ENCODE results near the gene SPAG17. TPM values are rescaled to one million over a fixed set of nuclear protein-coding genes. Genes with fewer than 3 reads are reported as not detected.

SPAG17 gene
- total RNA-seq, result not detected
- long read RNA-seq, result 0 reads

DNA sequence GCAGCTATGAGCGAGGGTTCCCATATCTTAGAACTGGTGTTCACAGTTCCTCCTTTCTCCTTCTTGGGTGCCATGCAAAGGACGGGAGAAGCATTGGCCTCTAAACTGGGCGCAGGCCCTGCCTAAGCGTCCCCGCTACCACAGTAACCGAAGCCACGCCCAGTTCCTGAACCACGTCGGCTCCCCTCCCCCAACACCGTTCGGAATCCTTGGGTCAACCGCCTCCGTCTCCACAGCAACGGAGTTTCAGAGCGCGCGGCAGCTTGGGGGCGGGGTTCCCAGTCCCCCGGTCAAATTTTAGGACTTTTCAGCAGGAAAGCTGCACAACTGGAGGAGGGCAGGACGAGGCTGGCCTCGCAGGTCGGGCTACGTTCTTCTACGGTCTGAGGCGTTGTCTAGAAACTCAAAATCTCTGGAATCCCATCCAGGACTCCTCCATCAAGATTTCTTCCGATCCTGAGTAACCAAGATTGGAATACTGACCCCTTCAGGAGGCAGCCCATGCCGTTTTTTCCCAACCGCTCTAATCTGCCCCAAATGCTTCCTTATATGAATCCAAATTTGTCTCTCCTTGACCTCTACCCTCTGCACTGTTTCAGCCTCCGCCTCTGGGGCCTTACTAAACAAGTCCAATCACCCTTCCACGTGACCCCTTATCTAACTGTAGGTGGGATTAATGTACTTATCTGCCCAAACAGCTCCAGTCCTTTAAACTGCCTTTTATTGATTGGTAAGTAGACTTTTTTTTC is at the start of gene SPAG17:
Gene SPAG17, minus strand, starts transcription at position 145 of the 749 bp plus-strand sequence. Its CDS starts 71 bp downstream, at position 74.
- Histone ChIP-seq H3K27me3 (ENCODE audit: low read depth) (peaks cover 13% of the 10 kb centered on the region), H3K36me3 (no peaks in the 10 kb centered on the region), H3K4me1 (peaks cover 7% of the 10 kb centered on the region), H3K9me3 (replicated peaks) (peaks cover 4% of the 10 kb centered on the region), H3K27ac (replicated peaks) (no peak within 1 kb of the TSS), H3K4me3 (peak within 1 kb of the TSS; percentile 59)
- DNase-seq, result peak; percentile 60
- intact Hi-C loops (cut with micrococcal nuclease), result no loop called here
- TF ChIP-seq, protein P1, sequence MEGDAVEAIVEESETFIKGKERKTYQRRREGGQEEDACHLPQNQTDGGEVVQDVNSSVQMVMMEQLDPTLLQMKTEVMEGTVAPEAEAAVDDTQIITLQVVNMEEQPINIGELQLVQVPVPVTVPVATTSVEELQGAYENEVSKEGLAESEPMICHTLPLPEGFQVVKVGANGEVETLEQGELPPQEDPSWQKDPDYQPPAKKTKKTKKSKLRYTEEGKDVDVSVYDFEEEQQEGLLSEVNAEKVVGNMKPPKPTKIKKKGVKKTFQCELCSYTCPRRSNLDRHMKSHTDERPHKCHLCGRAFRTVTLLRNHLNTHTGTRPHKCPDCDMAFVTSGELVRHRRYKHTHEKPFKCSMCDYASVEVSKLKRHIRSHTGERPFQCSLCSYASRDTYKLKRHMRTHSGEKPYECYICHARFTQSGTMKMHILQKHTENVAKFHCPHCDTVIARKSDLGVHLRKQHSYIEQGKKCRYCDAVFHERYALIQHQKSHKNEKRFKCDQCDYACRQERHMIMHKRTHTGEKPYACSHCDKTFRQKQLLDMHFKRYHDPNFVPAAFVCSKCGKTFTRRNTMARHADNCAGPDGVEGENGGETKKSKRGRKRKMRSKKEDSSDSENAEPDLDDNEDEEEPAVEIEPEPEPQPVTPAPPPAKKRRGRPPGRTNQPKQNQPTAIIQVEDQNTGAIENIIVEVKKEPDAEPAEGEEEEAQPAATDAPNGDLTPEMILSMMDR (IDR thresholded peaks at IDR 0.05; ENCODE audit: borderline replicate concordance), result peak; percentile 7

DNA sequence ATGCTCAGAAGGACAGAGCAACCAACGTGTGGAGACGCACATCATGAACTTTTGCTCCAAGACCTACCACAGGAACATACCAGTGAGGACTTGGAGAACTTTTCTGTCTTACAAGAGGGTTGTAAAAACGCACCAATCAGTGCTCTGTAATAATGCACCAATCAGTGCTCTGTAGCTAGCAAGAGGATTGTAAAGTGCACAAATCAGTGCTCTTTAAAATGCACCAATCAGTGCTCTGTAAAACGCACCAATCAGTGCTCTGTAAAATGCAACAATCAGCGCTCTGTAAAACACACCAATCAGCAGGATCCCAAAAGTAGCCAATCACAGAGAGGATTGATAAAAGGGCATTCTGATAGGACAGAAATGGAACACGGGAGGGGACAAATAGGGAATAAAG is 40.4 kb upstream of the SPAG17 start:
- TF ChIP-seq, protein P1 (IDR thresholded peaks at IDR 0.05; ENCODE audit: borderline replicate concordance), result no peak
- no peak overlapping the region for H3K27ac ChIP-seq (replicated peaks)
- intact Hi-C loops (cut with micrococcal nuclease), result no loop called here

DNA sequence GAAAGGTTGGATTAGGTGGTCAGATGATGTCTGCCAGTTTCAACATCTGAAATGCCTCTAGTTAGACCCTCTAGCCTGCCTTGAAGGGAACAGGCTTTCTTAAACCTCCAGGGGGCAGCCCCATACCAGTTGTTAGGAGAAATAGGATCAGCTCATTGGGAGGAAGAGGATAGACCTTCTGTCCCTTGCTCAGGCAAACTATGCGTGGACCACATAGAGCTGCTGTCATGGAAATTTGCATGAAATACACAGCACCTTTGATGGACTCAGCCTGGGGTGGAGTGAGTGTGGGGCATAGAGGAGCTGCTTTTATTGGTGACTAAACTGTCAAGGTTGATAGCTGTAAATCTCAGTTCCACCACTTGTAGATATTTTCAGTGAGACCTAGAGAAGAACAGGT is 38.4 kb upstream of the SPAG17 start:
- Histone ChIP-seq H3K27me3 (ENCODE audit: low read depth) (no peaks in the 10 kb centered on the region), H3K9me3 (replicated peaks) (peaks cover 17% of the 10 kb centered on the region), H3K4me3 (no peak overlapping the region), H3K4me1 (no peaks in the 10 kb centered on the region), H3K36me3 (no peaks in the 10 kb centered on the region), H3K27ac (replicated peaks) (no peak overlapping the region)
- TF ChIP-seq, protein P1 (IDR thresholded peaks at IDR 0.05; ENCODE audit: borderline replicate concordance), result peak; percentile 59
- intact Hi-C loops (cut with micrococcal nuclease), result no loop called here
- DNase-seq, result peak; percentile 12

More for the DNA sequence above, 40.4 kb upstream of the SPAG17 start:
- no peaks in the 10 kb centered on the region for H3K36me3 ChIP-seq
- DNase-seq, result no peak
- H3K4me3 ChIP-seq, result no peak overlapping the region
- no peaks in the 10 kb centered on the region for H3K4me1 ChIP-seq
- H3K27me3 ChIP-seq (ENCODE audit: low read depth), result no peaks in the 10 kb centered on the region
- peaks cover 17% of the 10 kb centered on the region for H3K9me3 ChIP-seq (replicated peaks)

DNA sequence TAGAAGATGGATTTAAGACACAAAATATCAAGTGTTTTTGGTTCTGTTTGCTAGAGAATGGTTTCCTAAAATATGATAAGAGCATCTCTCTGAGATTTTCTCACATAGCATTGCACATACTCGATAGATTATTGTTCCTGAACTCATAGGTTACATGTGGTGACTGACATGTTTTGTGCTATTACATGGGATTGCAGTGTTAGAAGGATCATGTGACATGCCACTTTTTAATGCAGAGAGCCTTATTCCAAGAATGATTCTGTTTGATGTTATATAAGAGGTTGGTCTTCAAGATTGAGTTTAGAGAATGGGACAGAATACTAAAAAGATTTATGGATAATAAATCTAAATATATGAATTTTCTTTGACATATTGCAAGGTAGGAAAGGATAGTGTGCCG is 34.4 kb upstream of the SPAG17 start:
- H3K36me3 ChIP-seq, result no peaks in the 10 kb centered on the region
- H3K9me3 ChIP-seq (replicated peaks), result no peaks in the 10 kb centered on the region
- intact Hi-C loops (cut with micrococcal nuclease), result no loop called here
- no peak overlapping the region for H3K27ac ChIP-seq (replicated peaks)
- H3K27me3 ChIP-seq (ENCODE audit: low read depth), result no peaks in the 10 kb centered on the region
- TF ChIP-seq, protein P1 (IDR thresholded peaks at IDR 0.05; ENCODE audit: borderline replicate concordance), result no peak
- no peak for DNase-seq
- no peaks in the 10 kb centered on the region for H3K4me1 ChIP-seq
- H3K4me3 ChIP-seq, result no peak overlapping the region

DNA sequence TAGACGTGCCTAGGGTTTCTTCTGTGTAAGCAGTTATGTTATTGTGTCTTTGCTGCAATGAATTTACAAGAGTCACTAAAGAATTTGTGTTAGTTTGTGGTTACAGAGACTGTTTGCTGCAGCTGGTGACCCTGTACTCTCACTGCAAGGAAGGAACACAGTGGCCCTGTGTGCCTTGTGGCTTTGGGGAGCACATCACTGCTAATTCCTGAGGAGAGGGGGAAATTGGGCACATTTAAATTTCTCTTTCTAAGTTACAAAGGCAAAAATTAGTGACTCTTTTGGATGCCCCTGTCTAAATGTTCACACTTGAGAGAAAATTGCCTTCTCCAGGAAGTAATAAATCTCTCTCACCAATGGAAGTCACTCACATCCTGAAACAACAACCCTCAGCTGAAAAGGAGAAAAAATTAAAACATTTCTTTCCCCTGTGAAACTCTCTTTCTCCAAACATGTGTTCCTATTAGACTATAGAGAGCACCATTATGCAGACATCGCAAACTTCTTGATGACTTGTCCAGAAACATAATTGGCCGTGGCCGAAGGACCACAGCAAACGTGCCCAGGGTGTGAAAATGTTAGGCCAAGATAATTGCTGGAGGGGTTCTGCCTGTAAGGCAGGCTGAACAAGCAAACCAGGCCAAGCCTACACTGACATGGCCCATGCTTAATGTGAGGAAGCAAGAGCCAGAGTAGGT is 32.3 kb upstream of the SPAG17 start:
- H3K9me3 ChIP-seq (replicated peaks), result peaks cover 11% of the 10 kb centered on the region
- H3K4me3 ChIP-seq, result no peak overlapping the region
- TF ChIP-seq, protein P1 (IDR thresholded peaks at IDR 0.05; ENCODE audit: borderline replicate concordance), result no peak
- H3K4me1 ChIP-seq, result no peaks in the 10 kb centered on the region
- H3K36me3 ChIP-seq, result no peaks in the 10 kb centered on the region
- intact Hi-C loops (cut with micrococcal nuclease), result no loop called here
- no peak for DNase-seq
- no peak overlapping the region for H3K27ac ChIP-seq (replicated peaks)
- H3K27me3 ChIP-seq (ENCODE audit: low read depth), result no peaks in the 10 kb centered on the region
